IMR-90 (cell line): ENCODE measurements around the gene ROBO2. TPM values are rescaled to one million over a fixed set of nuclear protein-coding genes. Genes with fewer than 3 reads are reported as not detected.

Experiments
- ATAC-seq: fragments of 200-7000 bp; cut with Tn5 transposase; 2 replicates; pipeline ENCODE4 v1.9.1; 2020; ENCODE audit warnings: low read depth, mild to moderate bottlenecking, moderate library complexity
- BruUV-seq: library from RNA; stranded (reverse); fragments of 400-500 nt; replicated peaks from 2 replicates; lab custom pipeline; 2021; lab: Mats Ljungman, UMichigan
- CTCF ChIA-PET: fragments of 300-600 bp; formaldehyde crosslinking; extraction: SDS; loops from one replicate; lab custom pipeline; 2021; ENCODE audit warnings: antibody characterized with exemption; lab: Yijun Ruan, JAX
- POLR2A ChIA-PET: fragments of 300-600 bp; sonication (Branson Sonifier 250); formaldehyde crosslinking; loops from one replicate; lab custom pipeline; 2022; ENCODE audit warnings: antibody characterized with exemption; ENCODE audit not compliant: unreplicated experiment; lab: Charles Lee
- DNase-seq: peaks from one replicate; pipeline ENCODE4 v3.0.0; 2013
- H2AFZ ChIP-seq: replicated peaks from 2 replicates; pipeline ENCODE3; 2013; ENCODE audit warnings: low read length, mild to moderate bottlenecking; ENCODE audit not compliant: poor library complexity
- H2AK5ac ChIP-seq: 2 replicates; pipeline ENCODE4 v1.6.1; 2013; ENCODE audit warnings: low read depth, low read length, inconsistent platforms
- H2AK9ac ChIP-seq: replicated peaks from 2 replicates; pipeline ENCODE3; 2013; ENCODE audit warnings: mild to moderate bottlenecking, low read depth, low read length, moderate library complexity; ENCODE audit not compliant: poor library complexity
- H2BK120ac ChIP-seq: 2 replicates; pipeline ENCODE4 v1.6.1; 2013; ENCODE audit warnings: low read depth, low read length, inconsistent platforms
- H2BK15ac ChIP-seq: 3 replicates; pipeline ENCODE4 v1.6.1; 2013; ENCODE audit warnings: low read depth, low read length, inconsistent platforms
- H2BK20ac ChIP-seq: 2 replicates; pipeline ENCODE4 v1.6.1; 2013; ENCODE audit warnings: low read depth, mild to moderate bottlenecking, inconsistent platforms, low read length, moderate library complexity
- H2BK5ac ChIP-seq: 2 replicates; pipeline ENCODE4 v1.6.1; 2013; ENCODE audit warnings: mild to moderate bottlenecking, low read depth, low read length, inconsistent platforms; ENCODE audit not compliant: poor library complexity, severe bottlenecking
- H3K14ac ChIP-seq: replicated peaks from 2 replicates; pipeline ENCODE4 v1.6.1; 2013; ENCODE audit warnings: low read depth, low read length, inconsistent platforms
- H3K18ac ChIP-seq: 2 replicates; pipeline ENCODE4 v1.6.1; 2013; ENCODE audit warnings: low read depth, low read length, control low read depth
- H3K23ac ChIP-seq: 2 replicates; pipeline ENCODE4 v1.6.1; 2013; ENCODE audit warnings: low read depth, low read length, inconsistent platforms
- H3K27ac ChIP-seq: 2 replicates; pipeline ENCODE4 v1.5.1; 2013; ENCODE audit warnings: mild to moderate bottlenecking, control low read depth, low read length; ENCODE audit not compliant: insufficient read depth
- H3K27me3 ChIP-seq: 2 replicates; pipeline ENCODE4 v1.6.1; 2013; ENCODE audit warnings: low read length; ENCODE audit not compliant: control insufficient read depth, insufficient read depth
- H3K36me3 ChIP-seq: 2 replicates; pipeline ENCODE4 v1.6.1; 2013; ENCODE audit warnings: low read length, mixed read lengths; ENCODE audit not compliant: control insufficient read depth, insufficient read depth
- H3K4ac ChIP-seq: 2 replicates; pipeline ENCODE4 v1.6.1; 2013; ENCODE audit warnings: low read depth, low read length, inconsistent platforms
- H3K4me1 ChIP-seq: 2 replicates; pipeline ENCODE4 v1.6.1; 2013; ENCODE audit warnings: low read length, mixed read lengths; ENCODE audit not compliant: control insufficient read depth, insufficient read depth
- H3K4me2 ChIP-seq: 2 replicates; pipeline ENCODE4 v1.6.1; 2013; ENCODE audit warnings: low read depth, mild to moderate bottlenecking, control low read depth, low read length, moderate library complexity
- H3K4me3 ChIP-seq: 2 replicates; pipeline ENCODE4 v1.5.1; 2013; ENCODE audit warnings: low read depth, mild to moderate bottlenecking, control low read depth, low read length, moderate library complexity; ENCODE audit not compliant: insufficient read depth
- H3K56ac ChIP-seq: 2 replicates; pipeline ENCODE4 v1.6.1; 2013; ENCODE audit warnings: low read length, inconsistent platforms; ENCODE audit not compliant: insufficient read depth; ENCODE audit errors: extremely low read depth
- H3K79me1 ChIP-seq, 2 experiments: 2 replicates each; pipeline ENCODE4 v1.6.1; 2013; ENCODE audit warnings: low read length in 2 of 2, inconsistent platforms in 1 of 2, low read depth in 1 of 2
- H3K9ac ChIP-seq: 2 replicates; pipeline ENCODE4 v1.6.1; 2013; ENCODE audit warnings: low read depth, low read length, control low read depth
- H3K9me1 ChIP-seq: 2 replicates; pipeline ENCODE4 v1.6.1; 2013; ENCODE audit warnings: low read length, inconsistent platforms; ENCODE audit not compliant: insufficient read depth
- H3K9me3 ChIP-seq: 2 replicates; pipeline ENCODE4 v1.6.1; 2013; ENCODE audit warnings: low read length; ENCODE audit not compliant: control insufficient read depth, insufficient read depth
- H4K20me1 ChIP-seq: 2 replicates; pipeline ENCODE4 v1.6.1; 2013; ENCODE audit warnings: low read length, inconsistent platforms; ENCODE audit not compliant: insufficient read depth
- H4K5ac ChIP-seq: 2 replicates; pipeline ENCODE4 v1.6.1; 2013; ENCODE audit warnings: mild to moderate bottlenecking, low read depth, low read length, control low read depth
- H4K8ac ChIP-seq, 2 experiments: 2 replicates each; pipeline ENCODE4 v1.6.1; 2013; ENCODE audit warnings: low read depth in 2 of 2, low read length in 2 of 2, control low read depth in 1 of 2, inconsistent platforms in 1 of 2
- H4K91ac ChIP-seq: 2 replicates; pipeline ENCODE4 v1.6.1; 2013; ENCODE audit warnings: low read depth, low read length, inconsistent platforms; ENCODE audit not compliant: insufficient read depth
- BHLHE40 ChIP-seq: fragments of 150-350 bp; IDR thresholded peaks from 2 replicates; pipeline ENCODE4 v1.6.1; 2016; ENCODE audit warnings: mild to moderate bottlenecking, low read depth, low read length
- CEBPB ChIP-seq: IDR thresholded peaks from 2 replicates; pipeline ENCODE4 v1.6.1; 2012; ENCODE audit warnings: low read depth, low read length, improper control_type of control experiment
- CHD1 ChIP-seq: IDR thresholded peaks from 2 replicates; pipeline ENCODE4 v1.6.1; 2012; ENCODE audit warnings: low read depth, low read length, improper control_type of control experiment
- FOS ChIP-seq: fragments of 150-350 bp; IDR thresholded peaks from 2 replicates; pipeline ENCODE4 v1.6.1; 2016; ENCODE audit warnings: low read depth, low read length
- MAFK ChIP-seq: IDR thresholded peaks from 2 replicates; pipeline ENCODE4 v1.6.1; 2012; ENCODE audit warnings: low read depth, low read length, improper control_type of control experiment
- MAZ ChIP-seq: IDR thresholded peaks from 2 replicates; pipeline ENCODE4 v1.6.1; 2012; ENCODE audit warnings: low read depth, mild to moderate bottlenecking, low read length, improper control_type of control experiment, moderate library complexity, borderline replicate concordance
- MXI1 ChIP-seq: IDR thresholded peaks from 2 replicates; pipeline ENCODE4 v1.6.1; 2012; ENCODE audit warnings: low read depth, mild to moderate bottlenecking, low read length, moderate library complexity, borderline replicate concordance
- NFE2L2 ChIP-seq: fragments of 150-350 bp; IDR thresholded peaks from 2 replicates; pipeline ENCODE4 v1.6.1; 2016; ENCODE audit warnings: low read depth, mild to moderate bottlenecking, low read length
- POLR2A ChIP-seq: IDR thresholded peaks from 2 replicates; pipeline ENCODE4 v1.6.1; 2012; ENCODE audit warnings: mild to moderate bottlenecking, low read depth, low read length
- RAD21 ChIP-seq: IDR thresholded peaks from 2 replicates; pipeline ENCODE4 v1.6.1; 2012; ENCODE audit warnings: low read length, improper control_type of control experiment
- RCOR1 ChIP-seq: IDR thresholded peaks from 2 replicates; pipeline ENCODE4 v1.6.1; 2012; ENCODE audit warnings: mild to moderate bottlenecking, low read length, improper control_type of control experiment; ENCODE audit not compliant: insufficient replicate concordance
- RFX5 ChIP-seq: IDR thresholded peaks from 2 replicates; pipeline ENCODE4 v1.8.0; 2012; ENCODE audit warnings: low read depth, mild to moderate bottlenecking, low read length, moderate library complexity
- SMC3 ChIP-seq: fragments of 150-350 bp; IDR thresholded peaks from 2 replicates; pipeline ENCODE4 v1.6.1; 2016; ENCODE audit warnings: low read depth, mild to moderate bottlenecking, antibody characterized with exemption, low read length, moderate library complexity
- WGBS, 2 experiments: methylation state at CpG; one replicate each; pipeline versions ENCODE4 v1.1.5 to v1.1.7; 2013; ENCODE audit warnings: missing lambda C conversion rate in 2 of 2; ENCODE audit not compliant: insufficient read length in 1 of 2; ENCODE audit errors: extremely low coverage in 2 of 2; 5-methylcytosine and 5-hydroxymethylcytosine counted together
- dilution Hi-C: fragments of 300-500 bp; cut with HindIII; formaldehyde crosslinking; loops from one replicate; pipeline ENCODE4 v1.14.3; 2018; ENCODE audit warnings: low sequenced_read_pairs; ENCODE audit not compliant: unreplicated experiment
- in situ Hi-C: fragments of 300-500 bp; cut with MboI; formaldehyde crosslinking; loops from 3 replicates; pipeline ENCODE4 v1.14.3; 2019; ENCODE audit warnings: low sequenced_read_pairs, inconsistent platforms, mixed read lengths
- intact Hi-C: fragments of 100-400 bp; cut with micrococcal nuclease; formaldehyde crosslinking; loops from 2 replicates; pipeline ENCODE4 v1.10.0; 2022
- polyA plus RNA-seq, 3 experiments: library from polyadenylated mRNA; depleted of rRNA; stranded (reverse); fragments of >200 nt; gene quantifications; 2 replicates each; pipeline ENCODE4 v1.2.3, GENCODE V29; 2012; ENCODE audit warnings: low replicate concordance in 1 of 3
- total RNA-seq: library from RNA; depleted of rRNA; stranded (reverse); fragments of >200 nt; gene quantifications from 2 replicates; pipeline ENCODE4 v1.2.3, GENCODE V29; 2012
- TF ChIP-seq, protein P1 (sequence below): fragments of 150-350 bp; IDR thresholded peaks from 2 replicates; pipeline ENCODE4 v1.6.1; 2017; ENCODE audit warnings: mild to moderate bottlenecking, antibody characterized with exemption, low read length, low read depth
- TF ChIP-seq, protein P2 (sequence below): fragments of 150-350 bp; IDR thresholded peaks from 2 replicates; pipeline ENCODE4 v1.6.1; 2016; ENCODE audit warnings: low read depth, mild to moderate bottlenecking, low read length, moderate library complexity, borderline replicate concordance
- TF ChIP-seq, protein P3 (sequence below): conservative IDR thresholded peaks from 2 replicates; pipeline ENCODE4 v1.5.1; 2012; ENCODE audit warnings: mild to moderate bottlenecking, low read depth, low read length, improper control_type of control experiment

Gene ROBO2
- total and polyA plus RNA-seq, 2 of the 4 experiments (the other 2 are of a cell fraction) = 9.3 to 14.5 TPM

GRCh38 chr3:77623500-77623899 lies 583.6 kb downstream of the ROBO2 start:
- no peak overlapping the region for H3K4me3 ChIP-seq
- H3K14ac ChIP-seq = no peak overlapping the region
- no peak overlapping the region for H2BK20ac ChIP-seq
- in situ Hi-C loops (no loop called here), intact Hi-C loops (no loop called here), dilution Hi-C loops (no loop called here)
- no CpG with 5 or more reads among the region's 2 CpGs for WGBS, 2 experiments
- ATAC-seq = no peak
- H3K4me1 ChIP-seq = no peaks in the 10 kb centered on the region
- H3K56ac ChIP-seq = no peak overlapping the region
- no peak overlapping the region for H2AK5ac ChIP-seq
- no peak overlapping the region for H2BK15ac ChIP-seq
- H3K18ac ChIP-seq = no peak overlapping the region
- no peak overlapping the region for H2AFZ ChIP-seq
- H2AK9ac ChIP-seq = no peak overlapping the region
- H4K20me1 ChIP-seq = no peaks in the 10 kb centered on the region
- BruUV-seq = no TSS peak
- no peak overlapping the region for H3K9ac ChIP-seq
- ChIA-PET CTCF (interaction anchor here (1.0 kb wide), 1 partner anchor 163 kb away, joined by 3 read pairs; no protein-coding TSS in a partner anchor), POLR2A (no interaction called here)
- no peaks in the 10 kb centered on the region for H3K36me3 ChIP-seq
- H2BK5ac ChIP-seq = no peak overlapping the region
- H3K27ac ChIP-seq = no peak overlapping the region
- DNase-seq = no peak
- TF ChIP-seq SMC3 = no peak
- TF ChIP-seq, protein P1, sequence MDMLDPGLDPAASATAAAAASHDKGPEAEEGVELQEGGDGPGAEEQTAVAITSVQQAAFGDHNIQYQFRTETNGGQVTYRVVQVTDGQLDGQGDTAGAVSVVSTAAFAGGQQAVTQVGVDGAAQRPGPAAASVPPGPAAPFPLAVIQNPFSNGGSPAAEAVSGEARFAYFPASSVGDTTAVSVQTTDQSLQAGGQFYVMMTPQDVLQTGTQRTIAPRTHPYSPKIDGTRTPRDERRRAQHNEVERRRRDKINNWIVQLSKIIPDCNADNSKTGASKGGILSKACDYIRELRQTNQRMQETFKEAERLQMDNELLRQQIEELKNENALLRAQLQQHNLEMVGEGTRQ = no peak
- TF ChIP-seq, protein P2, sequence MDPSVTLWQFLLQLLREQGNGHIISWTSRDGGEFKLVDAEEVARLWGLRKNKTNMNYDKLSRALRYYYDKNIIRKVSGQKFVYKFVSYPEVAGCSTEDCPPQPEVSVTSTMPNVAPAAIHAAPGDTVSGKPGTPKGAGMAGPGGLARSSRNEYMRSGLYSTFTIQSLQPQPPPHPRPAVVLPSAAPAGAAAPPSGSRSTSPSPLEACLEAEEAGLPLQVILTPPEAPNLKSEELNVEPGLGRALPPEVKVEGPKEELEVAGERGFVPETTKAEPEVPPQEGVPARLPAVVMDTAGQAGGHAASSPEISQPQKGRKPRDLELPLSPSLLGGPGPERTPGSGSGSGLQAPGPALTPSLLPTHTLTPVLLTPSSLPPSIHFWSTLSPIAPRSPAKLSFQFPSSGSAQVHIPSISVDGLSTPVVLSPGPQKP = no peak
- no peak for TF ChIP-seq CEBPB
- TF ChIP-seq, protein P3, sequence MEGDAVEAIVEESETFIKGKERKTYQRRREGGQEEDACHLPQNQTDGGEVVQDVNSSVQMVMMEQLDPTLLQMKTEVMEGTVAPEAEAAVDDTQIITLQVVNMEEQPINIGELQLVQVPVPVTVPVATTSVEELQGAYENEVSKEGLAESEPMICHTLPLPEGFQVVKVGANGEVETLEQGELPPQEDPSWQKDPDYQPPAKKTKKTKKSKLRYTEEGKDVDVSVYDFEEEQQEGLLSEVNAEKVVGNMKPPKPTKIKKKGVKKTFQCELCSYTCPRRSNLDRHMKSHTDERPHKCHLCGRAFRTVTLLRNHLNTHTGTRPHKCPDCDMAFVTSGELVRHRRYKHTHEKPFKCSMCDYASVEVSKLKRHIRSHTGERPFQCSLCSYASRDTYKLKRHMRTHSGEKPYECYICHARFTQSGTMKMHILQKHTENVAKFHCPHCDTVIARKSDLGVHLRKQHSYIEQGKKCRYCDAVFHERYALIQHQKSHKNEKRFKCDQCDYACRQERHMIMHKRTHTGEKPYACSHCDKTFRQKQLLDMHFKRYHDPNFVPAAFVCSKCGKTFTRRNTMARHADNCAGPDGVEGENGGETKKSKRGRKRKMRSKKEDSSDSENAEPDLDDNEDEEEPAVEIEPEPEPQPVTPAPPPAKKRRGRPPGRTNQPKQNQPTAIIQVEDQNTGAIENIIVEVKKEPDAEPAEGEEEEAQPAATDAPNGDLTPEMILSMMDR = no peak
- TF ChIP-seq RAD21 = no peak
- no peak for TF ChIP-seq RCOR1
- no peak for TF ChIP-seq POLR2A
- no peak for TF ChIP-seq MXI1
- no peak for TF ChIP-seq CHD1
- TF ChIP-seq BHLHE40 = no peak
- no peak for TF ChIP-seq MAFK
- no peak for TF ChIP-seq RFX5
- no peak for TF ChIP-seq NFE2L2
- TF ChIP-seq FOS = no peak
- TF ChIP-seq MAZ = no peak
- no peaks in the 10 kb centered on the region for H3K27me3 ChIP-seq
- H3K9me1 ChIP-seq = no peaks in the 10 kb centered on the region
- H4K8ac ChIP-seq = no peak overlapping the region
- H4K91ac ChIP-seq = no peak overlapping the region
- H2BK120ac ChIP-seq = no peak overlapping the region
- no peaks in the 10 kb centered on the region for H3K79me1 ChIP-seq
- no peaks in the 10 kb centered on the region for H3K9me3 ChIP-seq
- H3K23ac ChIP-seq = no peak overlapping the region
- no peak overlapping the region for H4K5ac ChIP-seq
- H3K4ac ChIP-seq = no peak overlapping the region
- H3K4me2 ChIP-seq = no peak overlapping the region
